GM23338 (cell line): ENCODE results near the gene NCF4. TPM values are rescaled to one million over a fixed set of nuclear protein-coding genes. Genes with fewer than 3 reads are reported as not detected.

Experiments
- ATAC-seq: fragments of 200-7000 bp; cut with Tn5 transposase; 3 replicates; pipeline ENCODE4 v1.9.1; 2020
- DNase-seq: peaks from one replicate; pipeline ENCODE4 v3.0.0-alpha.2; 2015; ENCODE audit warnings: low spot score
- H2AFZ ChIP-seq: fragments of 200-600 bp; sonication (generic); 2 replicates; pipeline ENCODE4 v1.8.0; 2016; ENCODE audit warnings: antibody characterized with exemption, mild to moderate bottlenecking, moderate library complexity
- H3F3A ChIP-seq: fragments of 200-600 bp; sonication (generic); replicated peaks from 2 replicates; pipeline ENCODE4 v1.8.0; 2017; ENCODE audit warnings: antibody characterized with exemption, mixed run types, low read depth
- H3K27ac ChIP-seq: fragments of 200-600 bp; sonication (generic); 2 replicates; pipeline ENCODE4 v1.6.1; 2016; ENCODE audit warnings: low read depth
- H3K27me3 ChIP-seq: fragments of 200-600 bp; sonication (generic); 2 replicates; pipeline ENCODE4 v1.8.0; 2016; ENCODE audit warnings: mild to moderate bottlenecking, mixed run types, moderate library complexity; ENCODE audit not compliant: insufficient read depth
- H3K36me3 ChIP-seq: fragments of 200-600 bp; sonication (generic); 2 replicates; pipeline ENCODE4 v1.8.0; 2016; ENCODE audit warnings: mild to moderate bottlenecking; ENCODE audit not compliant: insufficient read depth
- H3K4me1 ChIP-seq: fragments of 200-600 bp; sonication (generic); 2 replicates; pipeline ENCODE4 v1.8.0; 2016; ENCODE audit warnings: mild to moderate bottlenecking, moderate library complexity; ENCODE audit not compliant: insufficient read depth
- H3K4me2 ChIP-seq: fragments of 200-600 bp; sonication (generic); 2 replicates; pipeline ENCODE4 v1.7.1; 2017; ENCODE audit warnings: mixed run types
- H3K4me3 ChIP-seq: fragments of 200-600 bp; sonication (generic); 2 replicates; pipeline ENCODE4 v1.6.1; 2016; ENCODE audit warnings: mixed run types
- H3K79me2 ChIP-seq: fragments of 200-600 bp; sonication (generic); replicated peaks from 2 replicates; pipeline ENCODE4 v1.8.0; 2017; ENCODE audit warnings: mild to moderate bottlenecking; ENCODE audit not compliant: insufficient read depth
- H3K9me2 ChIP-seq: fragments of 200-600 bp; sonication (generic); 2 replicates; pipeline ENCODE4 v1.8.0; 2017; ENCODE audit not compliant: insufficient read depth
- H4K20me1 ChIP-seq: fragments of 200-600 bp; sonication (generic); replicated peaks from 2 replicates; pipeline ENCODE4 v1.8.0; 2017; ENCODE audit warnings: mild to moderate bottlenecking; ENCODE audit not compliant: insufficient read depth
- H3K27ac Mint-ChIP-seq: 2 replicates; pipeline ENCODE4 v1.8.0; 2020; ENCODE audit warnings: inconsistent platforms, mild to moderate bottlenecking, moderate library complexity, mixed read lengths
- H3K27me3 Mint-ChIP-seq: 3 replicates; pipeline ENCODE4 v1.8.0; 2022; ENCODE audit warnings: low read depth, mild to moderate bottlenecking, moderate library complexity, mixed read lengths, inconsistent platforms; ENCODE audit not compliant: insufficient read depth, poor library complexity
- H3K36me3 Mint-ChIP-seq: 3 replicates; pipeline ENCODE4 v1.8.0; 2021; ENCODE audit warnings: low read depth, mild to moderate bottlenecking, inconsistent platforms, moderate library complexity, mixed read lengths
- H3K4me1 Mint-ChIP-seq: 3 replicates; pipeline ENCODE4 v1.8.0; 2020; ENCODE audit warnings: mild to moderate bottlenecking, inconsistent platforms, mixed read lengths
- H3K4me3 Mint-ChIP-seq: 3 replicates; pipeline ENCODE4 v1.8.0; 2021; ENCODE audit warnings: moderate library complexity, mild to moderate bottlenecking, inconsistent platforms, mixed read lengths
- H3K9me3 Mint-ChIP-seq: 3 replicates; pipeline ENCODE4 v1.8.0; 2020; ENCODE audit warnings: moderate library complexity, mild to moderate bottlenecking, inconsistent platforms, mixed read lengths
- CREB1 ChIP-seq: fragments of 250-450 bp; sonication (Bioruptor Pico); IDR thresholded peaks from 2 replicates; pipeline ENCODE4 v1.5.0; 2020; ENCODE audit warnings: low read depth, mild to moderate bottlenecking, moderate library complexity
- EZH2 ChIP-seq: fragments of 200-600 bp; sonication (generic); IDR thresholded peaks from one replicate; pipeline ENCODE4 v1.8.0; 2017; ENCODE audit warnings: antibody characterized with exemption, mild to moderate bottlenecking, low read depth; ENCODE audit not compliant: unreplicated experiment
- EZH2phosphoT487 ChIP-seq: fragments of 200-600 bp; sonication (generic); IDR thresholded peaks from one replicate; pipeline ENCODE4 v1.8.1; 2018; ENCODE audit warnings: antibody characterized with exemption; ENCODE audit not compliant: unreplicated experiment
- JUNB ChIP-seq: IDR thresholded peaks from one replicate; pipeline ENCODE4 v1.6.1; 2016; ENCODE audit warnings: antibody characterized with exemption; ENCODE audit not compliant: unreplicated experiment
- NANOG ChIP-seq: IDR thresholded peaks from 2 replicates; pipeline ENCODE4 v1.6.1; 2016; ENCODE audit warnings: antibody characterized with exemption, borderline replicate concordance
- POLR2AphosphoS5 ChIP-seq: IDR thresholded peaks from 2 replicates; pipeline ENCODE4 v1.6.1; 2016; ENCODE audit warnings: antibody characterized with exemption, low read depth
- STAT1 ChIP-seq: IDR thresholded peaks from one replicate; pipeline ENCODE4 v1.6.1; 2016; ENCODE audit warnings: antibody characterized with exemption; ENCODE audit not compliant: unreplicated experiment
- ZNF114 ChIP-seq: fragments of 250-450 bp; sonication (Bioruptor Pico); IDR thresholded peaks from 2 replicates; pipeline ENCODE4 v1.5.0; 2020; ENCODE audit warnings: mild to moderate bottlenecking, moderate library complexity
- ZNF331 ChIP-seq: fragments of 250-450 bp; sonication (Bioruptor Pico); IDR thresholded peaks from 2 replicates; pipeline ENCODE4 v1.5.0; 2020; ENCODE audit warnings: low read depth, mild to moderate bottlenecking, moderate library complexity
- polyA plus RNA-seq: library from polyadenylated mRNA; unstranded; fragments of >200 nt; fragmentation: Nextera tagmentation; extraction: Ambion mirVana; gene quantifications from 2 replicates; pipeline ENCODE4 v1.2.1, GENCODE V29; 2016
- total RNA-seq: library from RNA; depleted of rRNA; stranded (reverse); fragments of >200 nt; shearing (Covaris generic); gene quantifications from 2 replicates; pipeline ENCODE4 v1.2.3, GENCODE V29; 2014
- TF ChIP-seq, protein P1 (sequence below): IDR thresholded peaks from one replicate; pipeline ENCODE4 v1.6.1; 2018; ENCODE audit warnings: antibody characterized with exemption; ENCODE audit not compliant: unreplicated experiment
- TF ChIP-seq, protein P2 (sequence below): IDR thresholded peaks from 2 replicates; pipeline ENCODE4 v1.6.1; 2016; ENCODE audit warnings: antibody characterized with exemption
- TF ChIP-seq, protein P3 (sequence below): fragments of 250-450 bp; sonication (Bioruptor Pico); IDR thresholded peaks from 2 replicates; pipeline ENCODE4 v1.5.0; 2020; ENCODE audit warnings: mild to moderate bottlenecking, moderate library complexity
- TF ChIP-seq, protein P4 (sequence below), 2 experiments: fragments of 200-600 bp in 1 of 2; sonication (generic) in 1 of 2; conservative IDR thresholded peaks; 2 replicates each; pipeline versions ENCODE4 v1.5.1 to v1.6.1; 2016 to 2017; ENCODE audit warnings: antibody characterized with exemption in 2 of 2, low read depth in 2 of 2, mild to moderate bottlenecking in 2 of 2, moderate library complexity in 1 of 2

The NCF4 gene
- total and polyA plus RNA-seq, 2 experiments from 2014 or later: not detected

DNA sequence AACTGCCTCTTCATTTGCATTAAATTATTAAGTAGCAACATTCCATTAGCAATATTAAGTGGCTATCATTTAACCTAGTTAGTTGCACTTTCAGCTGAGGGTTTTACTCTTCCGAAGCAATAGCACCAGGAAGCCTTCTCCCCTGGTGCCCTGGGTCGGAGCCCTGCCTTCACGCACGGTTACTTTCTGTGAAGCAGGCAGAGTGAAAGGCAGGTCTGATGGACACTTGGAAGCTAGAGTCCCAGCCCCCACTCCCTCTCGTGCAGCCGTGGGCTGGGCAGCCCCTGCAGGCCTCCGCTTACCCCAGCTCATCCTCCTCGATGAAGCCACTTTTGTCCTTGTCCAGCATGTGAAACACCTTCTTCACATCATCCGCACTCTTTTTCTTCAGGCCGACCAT is 46.0 kb upstream of the NCF4 start:
- Mint-ChIP-seq H3K36me3 (no peaks in the 10 kb centered on the region), H3K27me3 (peaks cover 41% of the 10 kb centered on the region), H3K9me3 (no peaks in the 10 kb centered on the region), H3K4me1 (peaks cover 27% of the 10 kb centered on the region), H3K27ac (no peak overlapping the region), H3K4me3 (peak overlapping the region; percentile 3; the same call in 1 of the 3 replicates)
- H3K27ac ChIP-seq: no peak overlapping the region
- no peaks in the 10 kb centered on the region for H3F3A ChIP-seq
- no peaks in the 10 kb centered on the region for H3K79me2 ChIP-seq
- no peaks in the 10 kb centered on the region for H3K9me2 ChIP-seq
- no peak for ATAC-seq
- peaks cover 6% of the 10 kb centered on the region; the same call in 1 of the 2 replicates for H3K4me1 ChIP-seq
- no peak for TF ChIP-seq CREB1 (CRISPR knock-in tag)
- TF ChIP-seq, protein P1, sequence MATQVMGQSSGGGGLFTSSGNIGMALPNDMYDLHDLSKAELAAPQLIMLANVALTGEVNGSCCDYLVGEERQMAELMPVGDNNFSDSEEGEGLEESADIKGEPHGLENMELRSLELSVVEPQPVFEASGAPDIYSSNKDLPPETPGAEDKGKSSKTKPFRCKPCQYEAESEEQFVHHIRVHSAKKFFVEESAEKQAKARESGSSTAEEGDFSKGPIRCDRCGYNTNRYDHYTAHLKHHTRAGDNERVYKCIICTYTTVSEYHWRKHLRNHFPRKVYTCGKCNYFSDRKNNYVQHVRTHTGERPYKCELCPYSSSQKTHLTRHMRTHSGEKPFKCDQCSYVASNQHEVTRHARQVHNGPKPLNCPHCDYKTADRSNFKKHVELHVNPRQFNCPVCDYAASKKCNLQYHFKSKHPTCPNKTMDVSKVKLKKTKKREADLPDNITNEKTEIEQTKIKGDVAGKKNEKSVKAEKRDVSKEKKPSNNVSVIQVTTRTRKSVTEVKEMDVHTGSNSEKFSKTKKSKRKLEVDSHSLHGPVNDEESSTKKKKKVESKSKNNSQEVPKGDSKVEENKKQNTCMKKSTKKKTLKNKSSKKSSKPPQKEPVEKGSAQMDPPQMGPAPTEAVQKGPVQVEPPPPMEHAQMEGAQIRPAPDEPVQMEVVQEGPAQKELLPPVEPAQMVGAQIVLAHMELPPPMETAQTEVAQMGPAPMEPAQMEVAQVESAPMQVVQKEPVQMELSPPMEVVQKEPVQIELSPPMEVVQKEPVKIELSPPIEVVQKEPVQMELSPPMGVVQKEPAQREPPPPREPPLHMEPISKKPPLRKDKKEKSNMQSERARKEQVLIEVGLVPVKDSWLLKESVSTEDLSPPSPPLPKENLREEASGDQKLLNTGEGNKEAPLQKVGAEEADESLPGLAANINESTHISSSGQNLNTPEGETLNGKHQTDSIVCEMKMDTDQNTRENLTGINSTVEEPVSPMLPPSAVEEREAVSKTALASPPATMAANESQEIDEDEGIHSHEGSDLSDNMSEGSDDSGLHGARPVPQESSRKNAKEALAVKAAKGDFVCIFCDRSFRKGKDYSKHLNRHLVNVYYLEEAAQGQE: no peak
- TF ChIP-seq, protein P2, sequence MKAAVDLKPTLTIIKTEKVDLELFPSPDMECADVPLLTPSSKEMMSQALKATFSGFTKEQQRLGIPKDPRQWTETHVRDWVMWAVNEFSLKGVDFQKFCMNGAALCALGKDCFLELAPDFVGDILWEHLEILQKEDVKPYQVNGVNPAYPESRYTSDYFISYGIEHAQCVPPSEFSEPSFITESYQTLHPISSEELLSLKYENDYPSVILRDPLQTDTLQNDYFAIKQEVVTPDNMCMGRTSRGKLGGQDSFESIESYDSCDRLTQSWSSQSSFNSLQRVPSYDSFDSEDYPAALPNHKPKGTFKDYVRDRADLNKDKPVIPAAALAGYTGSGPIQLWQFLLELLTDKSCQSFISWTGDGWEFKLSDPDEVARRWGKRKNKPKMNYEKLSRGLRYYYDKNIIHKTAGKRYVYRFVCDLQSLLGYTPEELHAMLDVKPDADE: no peak
- TF ChIP-seq ZNF114 (CRISPR knock-in tag): no peak
- no peak for TF ChIP-seq JUNB
- no peak for TF ChIP-seq ZNF331 (CRISPR knock-in tag)
- no peak for TF ChIP-seq STAT1
- TF ChIP-seq, protein P3, sequence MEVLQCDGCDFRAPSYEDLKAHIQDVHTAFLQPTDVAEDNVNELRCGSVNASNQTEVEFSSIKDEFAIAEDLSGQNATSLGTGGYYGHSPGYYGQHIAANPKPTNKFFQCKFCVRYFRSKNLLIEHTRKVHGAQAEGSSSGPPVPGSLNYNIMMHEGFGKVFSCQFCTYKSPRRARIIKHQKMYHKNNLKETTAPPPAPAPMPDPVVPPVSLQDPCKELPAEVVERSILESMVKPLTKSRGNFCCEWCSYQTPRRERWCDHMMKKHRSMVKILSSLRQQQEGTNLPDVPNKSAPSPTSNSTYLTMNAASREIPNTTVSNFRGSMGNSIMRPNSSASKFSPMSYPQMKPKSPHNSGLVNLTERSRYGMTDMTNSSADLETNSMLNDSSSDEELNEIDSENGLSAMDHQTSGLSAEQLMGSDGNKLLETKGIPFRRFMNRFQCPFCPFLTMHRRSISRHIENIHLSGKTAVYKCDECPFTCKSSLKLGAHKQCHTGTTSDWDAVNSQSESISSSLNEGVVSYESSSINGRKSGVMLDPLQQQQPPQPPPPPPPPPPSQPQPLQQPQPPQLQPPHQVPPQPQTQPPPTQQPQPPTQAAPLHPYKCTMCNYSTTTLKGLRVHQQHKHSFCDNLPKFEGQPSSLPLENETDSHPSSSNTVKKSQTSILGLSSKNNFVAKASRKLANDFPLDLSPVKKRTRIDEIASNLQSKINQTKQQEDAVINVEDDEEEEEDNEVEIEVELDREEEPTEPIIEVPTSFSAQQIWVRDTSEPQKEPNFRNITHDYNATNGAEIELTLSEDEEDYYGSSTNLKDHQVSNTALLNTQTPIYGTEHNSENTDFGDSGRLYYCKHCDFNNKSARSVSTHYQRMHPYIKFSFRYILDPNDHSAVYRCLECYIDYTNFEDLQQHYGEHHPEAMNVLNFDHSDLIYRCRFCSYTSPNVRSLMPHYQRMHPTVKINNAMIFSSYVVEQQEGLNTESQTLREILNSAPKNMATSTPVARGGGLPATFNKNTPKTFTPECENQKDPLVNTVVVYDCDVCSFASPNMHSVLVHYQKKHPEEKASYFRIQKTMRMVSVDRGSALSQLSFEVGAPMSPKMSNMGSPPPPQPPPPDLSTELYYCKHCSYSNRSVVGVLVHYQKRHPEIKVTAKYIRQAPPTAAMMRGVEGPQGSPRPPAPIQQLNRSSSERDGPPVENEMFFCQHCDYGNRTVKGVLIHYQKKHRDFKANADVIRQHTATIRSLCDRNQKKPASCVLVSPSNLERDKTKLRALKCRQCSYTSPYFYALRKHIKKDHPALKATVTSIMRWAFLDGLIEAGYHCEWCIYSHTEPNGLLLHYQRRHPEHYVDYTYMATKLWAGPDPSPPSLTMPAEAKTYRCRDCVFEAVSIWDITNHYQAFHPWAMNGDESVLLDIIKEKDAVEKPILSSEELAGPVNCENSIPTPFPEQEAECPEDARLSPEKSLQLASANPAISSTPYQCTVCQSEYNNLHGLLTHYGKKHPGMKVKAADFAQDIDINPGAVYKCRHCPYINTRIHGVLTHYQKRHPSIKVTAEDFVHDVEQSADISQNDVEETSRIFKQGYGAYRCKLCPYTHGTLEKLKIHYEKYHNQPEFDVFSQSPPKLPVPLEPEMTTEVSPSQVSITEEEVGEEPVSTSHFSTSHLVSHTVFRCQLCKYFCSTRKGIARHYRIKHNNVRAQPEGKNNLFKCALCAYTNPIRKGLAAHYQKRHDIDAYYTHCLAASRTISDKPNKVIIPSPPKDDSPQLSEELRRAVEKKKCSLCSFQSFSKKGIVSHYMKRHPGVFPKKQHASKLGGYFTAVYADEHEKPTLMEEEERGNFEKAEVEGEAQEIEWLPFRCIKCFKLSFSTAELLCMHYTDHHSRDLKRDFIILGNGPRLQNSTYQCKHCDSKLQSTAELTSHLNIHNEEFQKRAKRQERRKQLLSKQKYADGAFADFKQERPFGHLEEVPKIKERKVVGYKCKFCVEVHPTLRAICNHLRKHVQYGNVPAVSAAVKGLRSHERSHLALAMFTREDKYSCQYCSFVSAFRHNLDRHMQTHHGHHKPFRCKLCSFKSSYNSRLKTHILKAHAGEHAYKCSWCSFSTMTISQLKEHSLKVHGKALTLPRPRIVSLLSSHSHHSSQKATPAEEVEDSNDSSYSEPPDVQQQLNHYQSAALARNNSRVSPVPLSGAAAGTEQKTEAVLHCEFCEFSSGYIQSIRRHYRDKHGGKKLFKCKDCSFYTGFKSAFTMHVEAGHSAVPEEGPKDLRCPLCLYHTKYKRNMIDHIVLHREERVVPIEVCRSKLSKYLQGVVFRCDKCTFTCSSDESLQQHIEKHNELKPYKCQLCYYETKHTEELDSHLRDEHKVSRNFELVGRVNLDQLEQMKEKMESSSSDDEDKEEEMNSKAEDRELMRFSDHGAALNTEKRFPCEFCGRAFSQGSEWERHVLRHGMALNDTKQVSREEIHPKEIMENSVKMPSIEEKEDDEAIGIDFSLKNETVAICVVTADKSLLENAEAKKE (CRISPR knock-in tag): no peak
- no peak for TF ChIP-seq NANOG
- TF ChIP-seq, protein P4, sequence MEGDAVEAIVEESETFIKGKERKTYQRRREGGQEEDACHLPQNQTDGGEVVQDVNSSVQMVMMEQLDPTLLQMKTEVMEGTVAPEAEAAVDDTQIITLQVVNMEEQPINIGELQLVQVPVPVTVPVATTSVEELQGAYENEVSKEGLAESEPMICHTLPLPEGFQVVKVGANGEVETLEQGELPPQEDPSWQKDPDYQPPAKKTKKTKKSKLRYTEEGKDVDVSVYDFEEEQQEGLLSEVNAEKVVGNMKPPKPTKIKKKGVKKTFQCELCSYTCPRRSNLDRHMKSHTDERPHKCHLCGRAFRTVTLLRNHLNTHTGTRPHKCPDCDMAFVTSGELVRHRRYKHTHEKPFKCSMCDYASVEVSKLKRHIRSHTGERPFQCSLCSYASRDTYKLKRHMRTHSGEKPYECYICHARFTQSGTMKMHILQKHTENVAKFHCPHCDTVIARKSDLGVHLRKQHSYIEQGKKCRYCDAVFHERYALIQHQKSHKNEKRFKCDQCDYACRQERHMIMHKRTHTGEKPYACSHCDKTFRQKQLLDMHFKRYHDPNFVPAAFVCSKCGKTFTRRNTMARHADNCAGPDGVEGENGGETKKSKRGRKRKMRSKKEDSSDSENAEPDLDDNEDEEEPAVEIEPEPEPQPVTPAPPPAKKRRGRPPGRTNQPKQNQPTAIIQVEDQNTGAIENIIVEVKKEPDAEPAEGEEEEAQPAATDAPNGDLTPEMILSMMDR (conservative IDR thresholded peaks at IDR 0.05; ENCODE audit: low read depth in 2 of 2): no peak
- TF ChIP-seq EZH2phosphoT487: no peak
- no peak for TF ChIP-seq EZH2
- no peak for TF ChIP-seq POLR2AphosphoS5
- no peaks in the 10 kb centered on the region for H4K20me1 ChIP-seq
- no peaks in the 10 kb centered on the region for H3K36me3 ChIP-seq
- no peak for DNase-seq
- peaks cover 44% of the 10 kb centered on the region for H3K27me3 ChIP-seq
- no peak overlapping the region for H3K4me3 ChIP-seq
- H3K4me2 ChIP-seq: no peak overlapping the region
- no peak overlapping the region for H2AFZ ChIP-seq
